Loucy (cell line): ENCODE data around the gene SMC1B.

Experiments
- H2AFZ ChIP-seq: fragments of 200-600 bp; sonication (generic); 2 replicates; pipeline ENCODE4 v1.6.0; 2016; ENCODE audit warnings: antibody characterized with exemption, mild to moderate bottlenecking, low read length, moderate library complexity
- H3F3A ChIP-seq: fragments of 200-600 bp; 2 replicates; pipeline ENCODE4 v1.6.0; 2016; ENCODE audit warnings: antibody characterized with exemption, low read depth, mild to moderate bottlenecking
- H3K27me3 ChIP-seq: fragments of 200-600 bp; sonication (generic); 2 replicates; pipeline ENCODE4 v1.6.1; 2014; ENCODE audit warnings: low read length, mild to moderate bottlenecking; ENCODE audit not compliant: insufficient read depth, poor library complexity, severe bottlenecking
- H3K36me3 ChIP-seq: fragments of 200-600 bp; sonication (generic); 2 replicates; pipeline ENCODE4 v1.6.1; 2016; ENCODE audit warnings: low read length; ENCODE audit not compliant: insufficient read depth
- H3K4me1 ChIP-seq: fragments of 200-600 bp; sonication (generic); 2 replicates; pipeline ENCODE4 v1.5.1; 2014; ENCODE audit warnings: low read length, mild to moderate bottlenecking; ENCODE audit not compliant: insufficient read depth, poor library complexity, severe bottlenecking
- H3K4me2 ChIP-seq: fragments of 200-600 bp; sonication (generic); 2 replicates; pipeline ENCODE4 v1.6.0; 2014; ENCODE audit warnings: antibody characterized with exemption, low read length, low read depth, mild to moderate bottlenecking; ENCODE audit not compliant: poor library complexity, severe bottlenecking
- H3K4me3 ChIP-seq: fragments of 200-600 bp; sonication (generic); 2 replicates; pipeline ENCODE4 v1.5.1; 2014; ENCODE audit warnings: low read length, mild to moderate bottlenecking, mixed read lengths; ENCODE audit not compliant: poor library complexity, severe bottlenecking
- H3K79me2 ChIP-seq: fragments of 200-600 bp; sonication (generic); 2 replicates; pipeline ENCODE4 v1.6.1; 2014; ENCODE audit warnings: low read length; ENCODE audit not compliant: insufficient read depth
- H3K9ac ChIP-seq: fragments of 200-600 bp; sonication (generic); 2 replicates; pipeline ENCODE4 v1.6.0; 2014; ENCODE audit warnings: mild to moderate bottlenecking, low read depth, low read length, moderate library complexity; ENCODE audit not compliant: poor library complexity, severe bottlenecking
- H3K9me2 ChIP-seq: fragments of 200-600 bp; sonication (generic); replicated peaks from 2 replicates; pipeline ENCODE4 v1.6.1; 2016; ENCODE audit warnings: low read depth, low read length, mixed read lengths
- H3K9me3 ChIP-seq: fragments of 200-600 bp; sonication (generic); 2 replicates; pipeline ENCODE4 v1.6.1; 2014; ENCODE audit warnings: mild to moderate bottlenecking, antibody characterized with exemption, low read length, low read depth; ENCODE audit not compliant: insufficient read depth
- H4K20me1 ChIP-seq: fragments of 200-600 bp; sonication (generic); 2 replicates; pipeline ENCODE4 v1.6.0; 2014; ENCODE audit warnings: antibody characterized with exemption, low read length, mild to moderate bottlenecking; ENCODE audit not compliant: insufficient read depth, poor library complexity, severe bottlenecking
- CTCF ChIP-seq: fragments of 200-600 bp; sonication (generic); conservative IDR thresholded peaks from 2 replicates; pipeline ENCODE4 v1.5.1; 2014; ENCODE audit warnings: mild to moderate bottlenecking, antibody characterized with exemption, low read length
- EZH2phosphoT487 ChIP-seq: fragments of 200-600 bp; IDR thresholded peaks from 2 replicates; pipeline ENCODE4 v1.6.1; 2018; ENCODE audit warnings: antibody characterized with exemption, mild to moderate bottlenecking, moderate library complexity, borderline replicate concordance

The SMC1B gene

DNA sequence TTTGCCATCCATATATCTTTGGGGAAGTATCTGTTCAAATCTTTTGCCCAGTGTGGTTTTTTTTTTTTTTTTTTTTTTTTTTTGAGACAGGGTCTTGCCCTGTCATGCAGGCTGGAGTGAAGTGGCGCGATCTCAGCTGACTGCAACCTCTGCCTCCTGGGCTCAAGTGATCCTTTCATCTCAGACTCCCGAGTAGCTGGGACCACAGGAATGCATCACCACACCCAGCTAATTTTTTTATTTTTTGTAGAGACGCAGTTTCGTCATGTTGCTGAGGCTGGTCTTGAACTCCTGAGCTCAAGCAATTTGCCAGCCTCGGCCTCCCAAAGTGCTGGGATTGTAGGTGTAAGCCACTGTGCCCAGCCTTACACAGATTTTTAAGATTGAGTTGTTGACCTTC is 108.4 kb downstream of the SMC1B start:
- Histone ChIP-seq H3K9ac (no peak overlapping the region), H3K27me3 (no peaks in the 10 kb centered on the region), H2AFZ (no peak overlapping the region), H3K4me1 (peaks cover 15% of the 10 kb centered on the region), H3K9me3 (no peaks in the 10 kb centered on the region), H3K79me2 (no peaks in the 10 kb centered on the region), H3K9me2 (no peaks in the 10 kb centered on the region), H3K4me2 (no peak overlapping the region), H3K36me3 (no peaks in the 10 kb centered on the region), H4K20me1 (no peaks in the 10 kb centered on the region), H3F3A (no peaks in the 10 kb centered on the region), H3K4me3 (no peak overlapping the region)
- TF ChIP-seq CTCF (no peak), EZH2phosphoT487 (no peak)

- no peaks in the 10 kb centered on the region for H3K79me2 ChIP-seq
- 0 out of 2 replicates have a peak overlapping the region, but pooled peaks have one; percentile 45 for H2AFZ ChIP-seq
- H3K27me3 ChIP-seq: no peaks in the 10 kb centered on the region
- TF ChIP-seq CTCF (no peak), EZH2phosphoT487 (no peak)
- no peaks in the 10 kb centered on the region for H3F3A ChIP-seq
- H3K4me1 ChIP-seq: peaks cover 3% of the 10 kb centered on the region
- H3K36me3 ChIP-seq: no peaks in the 10 kb centered on the region
- H4K20me1 ChIP-seq: no peaks in the 10 kb centered on the region
- H3K4me2 ChIP-seq: no peak overlapping the region
- no peak overlapping the region for H3K9ac ChIP-seq
- no peaks in the 10 kb centered on the region for H3K9me3 ChIP-seq
- no peak overlapping the region for H3K4me3 ChIP-seq
- no peaks in the 10 kb centered on the region for H3K9me2 ChIP-seq
Observed at GRCh38 chr22:45303181-45303580, 110.2 kb downstream of the SMC1B start.

GRCh38 chr22:45302751-45303150 is 110.6 kb downstream of the SMC1B start:
- H4K20me1 ChIP-seq: no peaks in the 10 kb centered on the region
- H3K4me2 ChIP-seq: no peak overlapping the region
- no peaks in the 10 kb centered on the region for H3K36me3 ChIP-seq
- no peaks in the 10 kb centered on the region for H3K9me3 ChIP-seq
- H2AFZ ChIP-seq: 0 out of 2 replicates have a peak overlapping the region, but pooled peaks have one; percentile 45
- H3K4me1 ChIP-seq: peaks cover 3% of the 10 kb centered on the region
- no peak overlapping the region for H3K9ac ChIP-seq
- no peaks in the 10 kb centered on the region for H3K9me2 ChIP-seq
- no peaks in the 10 kb centered on the region for H3K27me3 ChIP-seq
- H3K79me2 ChIP-seq: no peaks in the 10 kb centered on the region
- H3K4me3 ChIP-seq: no peak overlapping the region
- no peaks in the 10 kb centered on the region for H3F3A ChIP-seq
- TF ChIP-seq CTCF: no peak
- TF ChIP-seq EZH2phosphoT487: no peak
